T-helper 2 cell treated with Interferon-gamma antibody and Interleukin-4, amounts not matched to agents 5 μg/mL and 100 μg/mL, for 36 hours (primary cell): ENCODE results near the gene PGGHG.

Experiments
- DNase-seq: peaks from one replicate; pipeline ENCODE4 v3.0.0; 2021; ENCODE audit warnings: low spot score
- H3K27ac Mint-ChIP-seq: one replicate; pipeline ENCODE4 v1.8.0; 2021; ENCODE audit warnings: mild to moderate bottlenecking, mixed read lengths
- H3K27me3 Mint-ChIP-seq: one replicate; pipeline ENCODE4 v1.8.0; 2021; ENCODE audit warnings: low read depth, mixed read lengths
- H3K36me3 Mint-ChIP-seq: one replicate; pipeline ENCODE4 v1.8.0; 2021; ENCODE audit warnings: low read depth, mixed read lengths
- H3K4me1 Mint-ChIP-seq: one replicate; pipeline ENCODE4 v1.8.0; 2021; ENCODE audit warnings: low read depth, mixed read lengths
- H3K4me3 Mint-ChIP-seq: one replicate; pipeline ENCODE4 v1.8.0; 2022; ENCODE audit warnings: mild to moderate bottlenecking, moderate library complexity, mixed read lengths
- H3K9me3 Mint-ChIP-seq: one replicate; pipeline ENCODE4 v1.8.0; 2021; ENCODE audit warnings: mixed read lengths

The PGGHG gene

DNA sequence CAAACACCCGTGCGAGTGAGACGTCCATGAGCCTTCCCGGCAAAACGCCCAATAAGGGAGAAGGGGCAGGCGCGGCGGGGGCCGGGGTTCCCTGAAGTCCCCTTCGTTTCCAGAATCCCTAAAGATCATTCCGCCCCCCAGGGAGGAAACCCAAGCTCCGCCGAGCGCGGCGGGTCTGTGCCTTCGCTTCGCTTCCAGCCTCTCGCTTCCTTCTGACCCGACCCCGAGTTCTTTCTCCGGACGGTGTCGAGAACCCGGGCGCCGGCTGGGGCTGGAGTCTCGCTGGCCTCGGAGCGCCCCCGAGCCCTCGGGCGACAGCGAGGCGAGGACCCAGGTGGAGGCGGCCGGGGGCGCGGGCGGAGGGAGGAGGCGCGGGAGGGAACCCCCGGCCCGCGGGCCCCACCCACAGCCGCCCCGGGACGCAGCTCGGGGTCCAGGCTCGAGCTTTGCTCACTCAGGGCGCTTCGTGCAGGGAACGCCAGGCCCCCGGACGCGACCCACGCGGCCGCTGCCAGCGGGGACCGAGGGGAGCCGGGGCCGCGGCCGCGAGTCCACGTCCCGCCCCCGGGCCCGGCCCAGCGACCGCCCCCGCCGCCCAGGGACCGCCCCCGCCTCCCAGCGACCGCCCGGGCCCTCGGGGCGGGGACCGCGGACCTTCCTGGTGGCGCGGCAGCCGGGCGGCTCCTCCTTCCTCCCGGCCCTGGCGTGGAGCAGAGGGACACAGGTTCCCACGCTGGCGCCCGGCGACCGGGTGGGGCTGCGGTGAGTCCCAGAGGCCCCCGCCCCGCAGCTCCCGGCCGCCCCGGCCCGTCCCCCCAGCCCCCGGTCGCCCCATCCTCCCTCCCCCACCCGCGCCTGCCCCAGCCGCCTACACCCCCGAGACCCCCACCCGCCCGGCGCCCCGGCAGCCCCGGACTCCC is at the start of gene PGGHG:
Gene PGGHG (plus strand): TSS at position 649 of the 920 bp plus-strand sequence. CDS start 691 bp downstream, outside the sequence.
- H3K27me3 Mint-ChIP-seq: peaks cover 10% of the 10 kb centered on the region
- peaks cover 16% of the 10 kb centered on the region for H3K4me1 Mint-ChIP-seq
- H3K9me3 Mint-ChIP-seq: no peaks in the 10 kb centered on the region
- H3K36me3 Mint-ChIP-seq: peaks cover 8% of the 10 kb centered on the region
- peak within 1 kb of the TSS; percentile 96 for H3K4me3 Mint-ChIP-seq
- peak; percentile 56 for DNase-seq
- H3K27ac Mint-ChIP-seq: peak within 1 kb of the TSS; percentile 86

DNA sequence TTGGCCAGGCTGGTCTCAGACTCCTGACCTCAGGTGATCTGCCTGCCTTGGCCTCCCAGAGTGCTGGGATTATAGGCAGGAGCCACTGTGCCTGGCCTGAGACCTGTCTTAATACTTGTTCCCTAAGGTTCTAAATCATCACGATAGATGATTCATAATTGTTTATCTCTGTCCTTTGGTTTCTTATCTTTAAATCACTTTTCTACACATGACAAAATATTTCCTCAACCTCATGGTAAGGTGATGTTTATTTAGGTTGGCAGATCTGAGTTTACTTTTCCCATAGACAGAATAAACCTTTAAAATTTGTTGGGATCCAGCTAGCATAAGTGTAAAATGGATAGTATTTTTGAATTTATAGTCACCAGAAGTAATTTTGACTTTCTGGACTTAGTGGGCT is 48.6 kb upstream of the PGGHG start:
- H3K27me3 Mint-ChIP-seq: no peaks in the 10 kb centered on the region
- H3K9me3 Mint-ChIP-seq: no peaks in the 10 kb centered on the region
- no peak for DNase-seq
- H3K4me3 Mint-ChIP-seq: no peak overlapping the region
- peaks cover 42% of the 10 kb centered on the region for H3K36me3 Mint-ChIP-seq
- no peak overlapping the region for H3K27ac Mint-ChIP-seq
- H3K4me1 Mint-ChIP-seq: peaks cover 41% of the 10 kb centered on the region

GRCh38 chr11:241634-242033 is 47.3 kb upstream of the PGGHG start:
- H3K4me3 Mint-ChIP-seq: no peak overlapping the region
- no peaks in the 10 kb centered on the region for H3K27me3 Mint-ChIP-seq
- H3K9me3 Mint-ChIP-seq: no peaks in the 10 kb centered on the region
- peak overlapping the region; percentile 15 for H3K27ac Mint-ChIP-seq
- H3K36me3 Mint-ChIP-seq: peaks cover 52% of the 10 kb centered on the region
- peaks cover 35% of the 10 kb centered on the region for H3K4me1 Mint-ChIP-seq
- no peak for DNase-seq

GRCh38 chr11:244376-244775 is 44.5 kb upstream of the PGGHG start:
- H3K9me3 Mint-ChIP-seq: no peaks in the 10 kb centered on the region
- H3K27me3 Mint-ChIP-seq: no peaks in the 10 kb centered on the region
- no peak overlapping the region for H3K4me3 Mint-ChIP-seq
- H3K4me1 Mint-ChIP-seq: peaks cover 24% of the 10 kb centered on the region
- no peak overlapping the region for H3K27ac Mint-ChIP-seq
- no peak for DNase-seq
- peaks cover 76% of the 10 kb centered on the region for H3K36me3 Mint-ChIP-seq

DNA sequence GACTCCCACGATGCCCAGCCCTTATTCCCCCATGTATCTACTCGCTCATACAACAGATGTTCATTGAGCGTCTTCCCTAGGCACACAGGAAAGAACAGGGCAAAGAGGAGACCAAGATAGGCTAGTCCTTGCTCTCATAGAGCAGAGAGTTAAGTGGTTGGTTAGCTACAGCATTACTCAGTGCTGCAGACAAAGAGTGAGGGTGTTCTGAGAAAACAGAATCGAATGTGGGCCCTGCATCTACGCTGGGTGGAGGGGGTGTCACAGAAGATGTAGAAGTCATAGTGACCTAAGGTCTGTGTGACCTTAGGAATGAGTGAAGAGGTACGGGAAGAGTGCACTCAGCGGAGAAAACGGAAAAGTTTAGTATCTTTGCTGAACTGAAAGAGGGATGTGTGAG is 39.9 kb upstream of the PGGHG start:
- peaks cover 75% of the 10 kb centered on the region for H3K36me3 Mint-ChIP-seq

GRCh38 chr11:250274-250673 is 38.7 kb upstream of the PGGHG start:
- Mint-ChIP-seq H3K27ac (no peak overlapping the region), H3K27me3 (no peaks in the 10 kb centered on the region), H3K9me3 (no peaks in the 10 kb centered on the region), H3K4me1 (peaks cover 10% of the 10 kb centered on the region), H3K36me3 (peaks cover 69% of the 10 kb centered on the region), H3K4me3 (no peak overlapping the region)
- DNase-seq: no peak

More for the DNA sequence above, 39.9 kb upstream of the PGGHG start:
- Mint-ChIP-seq H3K27me3 (no peaks in the 10 kb centered on the region), H3K9me3 (no peaks in the 10 kb centered on the region), H3K4me3 (no peak overlapping the region), H3K4me1 (peaks cover 10% of the 10 kb centered on the region), H3K27ac (peak overlapping the region; percentile 6)
- DNase-seq: no peak

DNA sequence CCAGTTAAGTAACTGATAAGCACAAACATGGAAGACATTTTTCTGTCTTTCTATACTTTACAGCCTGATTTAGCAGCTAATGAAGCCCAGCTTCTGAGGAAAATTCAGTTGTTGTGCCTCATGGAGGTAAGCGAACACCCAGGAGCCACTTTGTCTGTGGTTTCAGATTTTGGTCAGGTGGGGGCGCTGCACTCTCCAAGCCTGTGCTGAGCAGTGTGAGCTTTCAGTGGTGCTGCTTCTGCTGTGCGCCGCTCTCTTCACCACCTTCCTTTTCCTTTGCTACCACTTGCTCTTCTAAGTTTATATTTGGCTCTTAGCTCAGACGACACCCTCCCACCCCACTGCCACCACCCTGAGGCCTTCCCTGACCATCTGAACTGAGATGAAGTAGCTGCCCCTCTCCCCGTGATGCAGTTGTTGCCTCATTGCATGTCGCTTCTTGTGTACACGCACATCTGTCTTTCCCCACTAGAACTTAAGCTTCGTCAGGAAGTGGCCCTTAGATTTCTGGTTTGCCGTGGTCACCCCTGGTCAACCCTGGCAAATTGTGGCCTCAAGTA is 38.1 kb upstream of the PGGHG start:
- DNase-seq: peak; percentile 62
- Mint-ChIP-seq H3K4me3 (no peak overlapping the region), H3K9me3 (no peaks in the 10 kb centered on the region), H3K36me3 (peaks cover 63% of the 10 kb centered on the region), H3K4me1 (peaks cover 10% of the 10 kb centered on the region), H3K27me3 (no peaks in the 10 kb centered on the region), H3K27ac (peak overlapping the region; percentile 33)

- Mint-ChIP-seq H3K36me3 (peaks cover 58% of the 10 kb centered on the region), H3K4me1 (peaks cover 10% of the 10 kb centered on the region), H3K9me3 (no peaks in the 10 kb centered on the region), H3K4me3 (no peak overlapping the region), H3K27me3 (no peaks in the 10 kb centered on the region), H3K27ac (no peak overlapping the region)
- no peak for DNase-seq
Observed at GRCh38 chr11:251550-251949, 37.4 kb upstream of the PGGHG start.

DNA sequence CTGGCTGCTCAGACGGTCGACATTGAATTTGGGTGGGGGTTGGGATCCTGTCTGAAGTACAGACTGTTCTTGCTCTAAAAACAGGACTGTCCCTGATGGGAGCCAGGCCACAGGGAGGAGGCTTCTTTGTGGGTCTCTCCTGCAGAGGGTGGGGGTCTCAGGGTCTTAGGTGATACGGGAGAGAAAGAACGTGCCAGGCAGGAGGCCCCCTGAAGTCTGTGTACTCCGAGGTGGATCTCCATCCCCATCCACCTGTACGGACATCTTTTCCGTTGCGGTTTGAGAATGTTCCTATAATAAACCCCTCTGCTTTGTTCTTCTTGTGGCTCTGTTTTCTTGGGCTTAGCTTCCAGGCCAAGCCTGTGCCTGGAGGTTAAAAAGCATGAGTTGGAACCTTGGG is 36.3 kb upstream of the PGGHG start:
- peaks cover 50% of the 10 kb centered on the region for H3K36me3 Mint-ChIP-seq
- H3K9me3 Mint-ChIP-seq: no peaks in the 10 kb centered on the region
- no peaks in the 10 kb centered on the region for H3K27me3 Mint-ChIP-seq
- H3K4me1 Mint-ChIP-seq: peaks cover 10% of the 10 kb centered on the region
- no peak for DNase-seq
- H3K4me3 Mint-ChIP-seq: no peak overlapping the region
- H3K27ac Mint-ChIP-seq: no peak overlapping the region

GRCh38 chr11:253160-253885 is 35.6 kb upstream of the PGGHG start:
- H3K4me1 Mint-ChIP-seq: peaks cover 10% of the 10 kb centered on the region
- H3K27me3 Mint-ChIP-seq: peaks cover 4% of the 10 kb centered on the region
- no peak for DNase-seq
- peak overlapping the region; percentile 15 for H3K27ac Mint-ChIP-seq
- no peak overlapping the region for H3K4me3 Mint-ChIP-seq
- H3K36me3 Mint-ChIP-seq: peaks cover 43% of the 10 kb centered on the region
- no peaks in the 10 kb centered on the region for H3K9me3 Mint-ChIP-seq

DNA sequence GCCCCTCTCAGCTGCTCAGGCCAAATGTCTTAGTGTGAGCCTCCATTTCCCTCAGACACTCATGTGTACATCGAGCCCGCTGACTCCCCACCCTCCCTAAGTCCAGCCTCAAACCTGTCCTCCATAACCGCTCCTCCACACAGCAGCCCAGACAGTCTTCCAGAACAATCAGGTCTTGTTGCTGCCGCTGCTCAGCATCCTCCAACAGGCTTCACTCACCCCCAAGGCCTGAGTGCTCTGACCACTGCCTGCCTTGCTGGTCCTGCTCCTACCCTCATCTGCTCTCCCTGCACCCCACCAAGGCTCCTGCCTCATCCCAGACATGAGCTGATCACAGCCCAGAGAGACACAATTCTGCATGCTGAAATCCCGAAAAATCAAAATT is 35.0 kb upstream of the PGGHG start:
- Mint-ChIP-seq H3K27me3 (peaks cover 4% of the 10 kb centered on the region), H3K27ac (peak overlapping the region; percentile 39), H3K4me3 (no peak overlapping the region), H3K9me3 (no peaks in the 10 kb centered on the region), H3K36me3 (peaks cover 38% of the 10 kb centered on the region), H3K4me1 (peaks cover 10% of the 10 kb centered on the region)
- DNase-seq: no peak

GRCh38 chr11:255176-255575 is 33.8 kb upstream of the PGGHG start:
- no peak overlapping the region for H3K4me3 Mint-ChIP-seq
- DNase-seq: no peak
- H3K36me3 Mint-ChIP-seq: peaks cover 31% of the 10 kb centered on the region
- peaks cover 10% of the 10 kb centered on the region for H3K4me1 Mint-ChIP-seq
- peaks cover 7% of the 10 kb centered on the region for H3K27me3 Mint-ChIP-seq
- no peak overlapping the region for H3K27ac Mint-ChIP-seq
- no peaks in the 10 kb centered on the region for H3K9me3 Mint-ChIP-seq

DNA sequence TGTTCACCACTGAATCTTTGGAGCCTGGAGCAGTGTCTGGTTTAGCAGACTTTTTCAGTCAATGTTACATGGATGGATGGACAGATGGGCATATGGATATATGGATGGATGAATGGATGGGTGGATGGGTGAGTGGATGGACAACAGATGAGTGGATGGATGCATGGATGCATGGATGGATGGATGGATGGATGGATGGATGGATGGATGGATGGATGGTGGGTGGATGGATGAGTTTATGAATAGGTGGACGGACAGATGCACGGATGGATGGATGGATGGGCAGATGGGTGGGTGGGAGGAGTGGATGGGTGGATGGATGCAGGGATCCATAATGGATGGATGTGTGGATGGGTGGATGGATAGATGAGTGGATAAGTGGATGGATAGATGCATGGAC is 33.1 kb upstream of the PGGHG start:
- H3K27ac Mint-ChIP-seq: no peak overlapping the region
- no peaks in the 10 kb centered on the region for H3K9me3 Mint-ChIP-seq
- H3K4me1 Mint-ChIP-seq: peaks cover 6% of the 10 kb centered on the region
- peaks cover 7% of the 10 kb centered on the region for H3K27me3 Mint-ChIP-seq
- H3K36me3 Mint-ChIP-seq: peaks cover 27% of the 10 kb centered on the region
- H3K4me3 Mint-ChIP-seq: no peak overlapping the region
- DNase-seq: no peak
